Naive thymus-derived CD4-positive, alpha-beta T cell (primary cell): ENCODE measurements around the gene PPP1CA. TPM values are rescaled to one million over a fixed set of nuclear protein-coding genes. Genes with fewer than 3 reads are reported as not detected.
A peak's percentile ranks its signal among the peaks of the same experiment; 100 is the strongest.

Source experiments
- ATAC-seq: fragments of 150-1000 bp; cut with Tn5 transposase; 2 replicates; pipeline ENCODE4 v1.10.0; 2021; ENCODE audit warnings: mild to moderate bottlenecking, moderate library complexity
- CTCF ChIA-PET: fragments of 350-600 bp; sonication (Branson Sonifier 250); formaldehyde crosslinking; loops from one replicate; lab custom pipeline; 2021; ENCODE audit warnings: antibody characterized with exemption; lab: Charles Lee
- POLR2A ChIA-PET: fragments of 350-600 bp; sonication (Branson Sonifier 250); formaldehyde crosslinking; loops from one replicate; lab custom pipeline; 2021; ENCODE audit warnings: antibody characterized with exemption, inconsistent platforms; lab: Charles Lee
- DNase-seq, 9 donors: peaks; one replicate each; pipeline versions ENCODE4 v3.0.0 to v3.0.0-alpha.2; 2020 to 2022; ENCODE audit warnings: mixed read lengths in 1 of 9
- H3K27ac ChIP-seq: one replicate; pipeline ENCODE4 v1.7.0; 2013; ENCODE audit warnings: mild to moderate bottlenecking, low read depth, low read length, moderate library complexity
- H3K27me3 ChIP-seq, 2 donors: one replicate each; pipeline ENCODE4 v1.7.0; 2013; ENCODE audit warnings: low read length in 2 of 2, mild to moderate bottlenecking in 2 of 2, moderate library complexity in 2 of 2; ENCODE audit not compliant: control insufficient read depth in 2 of 2, insufficient read depth in 2 of 2
- H3K36me3 ChIP-seq, 3 experiments: 1 replicate in 2 of 3; 2 replicates in 1 of 3; pipeline ENCODE4 v1.7.0; 2013; ENCODE audit warnings: low read length in 3 of 3, mild to moderate bottlenecking in 3 of 3, moderate library complexity in 1 of 3; ENCODE audit not compliant: insufficient read depth in 3 of 3, control insufficient read depth in 2 of 3
- H3K4me1 ChIP-seq, 2 donors: one replicate each; pipeline ENCODE4 v1.7.0; 2013; ENCODE audit warnings: low read length in 2 of 2, mild to moderate bottlenecking in 2 of 2, moderate library complexity in 1 of 2; ENCODE audit not compliant: control insufficient read depth in 2 of 2, insufficient read depth in 2 of 2
- H3K4me3 ChIP-seq: 2 replicates; pipeline ENCODE4 v1.7.0; 2013; ENCODE audit warnings: mild to moderate bottlenecking, low read length
- H3K9me3 ChIP-seq, 3 experiments: 1 replicate in 2 of 3; 2 replicates in 1 of 3; pipeline ENCODE4 v1.7.0; 2013; ENCODE audit warnings: low read length in 3 of 3; ENCODE audit not compliant: control insufficient read depth in 2 of 3
- H3K27ac Mint-ChIP-seq, 9 donors: one replicate each; pipeline ENCODE4 v1.8.0; 2020 to 2022; ENCODE audit warnings: mixed read lengths in 9 of 9, mild to moderate bottlenecking in 8 of 9, moderate library complexity in 5 of 9, inconsistent platforms in 2 of 9
- H3K27me3 Mint-ChIP-seq, 5 donors: one replicate each; pipeline ENCODE4 v1.8.0; 2021 to 2022; ENCODE audit warnings: mixed read lengths in 5 of 5, mild to moderate bottlenecking in 1 of 5
- H3K36me3 Mint-ChIP-seq, 5 donors: one replicate each; pipeline ENCODE4 v1.8.0; 2020 to 2022; ENCODE audit warnings: mixed read lengths in 5 of 5, mild to moderate bottlenecking in 3 of 5, inconsistent platforms in 1 of 5
- H3K4me1 Mint-ChIP-seq, 7 donors: one replicate each; pipeline ENCODE4 v1.8.0; 2020 to 2022; ENCODE audit warnings: mixed read lengths in 7 of 7, mild to moderate bottlenecking in 3 of 7, inconsistent platforms in 1 of 7
- H3K4me3 Mint-ChIP-seq, 10 donors: one replicate each; pipeline ENCODE4 v1.8.0; 2020 to 2022; ENCODE audit warnings: mild to moderate bottlenecking in 10 of 10, mixed read lengths in 10 of 10, moderate library complexity in 6 of 10, inconsistent platforms in 2 of 10
- H3K9me3 Mint-ChIP-seq, 11 donors: one replicate each; pipeline ENCODE4 v1.8.0; 2020 to 2022; ENCODE audit warnings: mixed read lengths in 11 of 11, mild to moderate bottlenecking in 4 of 11, inconsistent platforms in 1 of 11, moderate library complexity in 1 of 11
- intact Hi-C, 2 donors: fragments of 100-400 bp; cut with micrococcal nuclease; formaldehyde crosslinking; loops; one replicate each; pipeline ENCODE4 v1.15.1; 2023
- polyA plus RNA-seq, 2 donors: library from polyadenylated mRNA; unstranded; fragments of 300-500 nt; fragmentation: Illumina TruSeq; gene quantifications; one replicate each; pipeline ENCODE4 v1.2.3, GENCODE V29; 2021
- total RNA-seq, 6 experiments: library from RNA in 5 of 6; stranded (reverse) in 5 of 6; gene quantifications; 1 replicate in 5 of 6; 2 replicates in 1 of 6; pipeline ENCODE4 v1.2.3 and lab custom pipeline; 2021 to 2026

Gene PPP1CA
- total and polyA plus RNA-seq, 7 experiments from 2014 or later = 83.0 to 363 (median 150) TPM

GRCh38 chr11:67356387-67356863, 45.2 kb downstream of the PPP1CA start:
- no peak for ATAC-seq
- no peaks in the 10 kb centered on the region for H3K9me3 ChIP-seq
- peaks cover 0 to 3% (median 0%) of the 10 kb centered on the region in 3 experiments for H3K36me3 ChIP-seq
- peak in 1 of 9 donors; percentile 17 for DNase-seq
- Mint-ChIP-seq H3K27ac (peak overlapping the region in 8 of 9 donors; percentile 19 to 86 (median 73)), H3K4me3 (peak overlapping the region in 4 of 10 donors; percentile 7 to 72 (median 33)), H3K9me3 (peaks cover 0 to 2% (median 0%) of the 10 kb centered on the region in 11 donors), H3K27me3 (peaks cover 0 to 17% (median 0%) of the 10 kb centered on the region in 5 donors), H3K4me1 (peaks cover 10 to 41% (median 29%) of the 10 kb centered on the region in 7 donors), H3K36me3 (peaks cover 0 to 3% (median 0%) of the 10 kb centered on the region in 5 donors)
- intact Hi-C loops = loop anchor here in 1 of 2 donors (10.0 kb wide), 1 partner anchor 448 kb away; no protein-coding TSS in a partner anchor
- peaks cover 21 to 37% of the 10 kb centered on the region in 2 donors for H3K4me1 ChIP-seq
- ChIA-PET CTCF (interaction anchor here (0.9 to 16.9 kb wide), 5 partner anchors 11 to 258 kb away, joined by 3 to 495 read pairs (median 3); partner anchors contain the start of genes CLCF1 and PITPNM1), POLR2A (interaction anchor here (0.5 to 17.2 kb wide), 6 partner anchors 13 to 149 kb away, joined by 3 to 272 read pairs (median 4); partner anchors contain the start of genes CLCF1 and PITPNM1)
- no peaks in the 10 kb centered on the region for H3K27me3 ChIP-seq
- H3K27ac ChIP-seq = no peak overlapping the region
- H3K4me3 ChIP-seq = no peak overlapping the region

- H3K27ac Mint-ChIP-seq = peak overlapping the region in 3 of 9 donors; percentile 48 to 75 (median 63)
- ChIA-PET POLR2A (interaction anchor here (0.8 to 17.2 kb wide), 7 partner anchors 12 to 149 kb away, joined by 3 to 272 read pairs (median 3); partner anchors contain the start of genes CLCF1, PITPNM1 and RAD9A), CTCF (interaction anchor here (0.7 to 16.9 kb wide), 5 partner anchors 11 to 258 kb away, joined by 3 to 495 read pairs (median 3); partner anchors contain the start of gene CLCF1)
- Histone ChIP-seq H3K27ac (no peak overlapping the region), H3K4me3 (no peak overlapping the region), H3K4me1 (peaks cover 27 to 43% of the 10 kb centered on the region in 2 donors), H3K36me3 (peaks cover 0 to 3% (median 0%) of the 10 kb centered on the region in 3 experiments), H3K9me3 (no peaks in the 10 kb centered on the region), H3K27me3 (no peaks in the 10 kb centered on the region)
- peaks cover 0 to 2% (median 0%) of the 10 kb centered on the region in 11 donors for H3K9me3 Mint-ChIP-seq
- DNase-seq = no peak
- H3K27me3 Mint-ChIP-seq = peaks cover 0 to 15% (median 0%) of the 10 kb centered on the region in 5 donors
- ATAC-seq = no peak
- peaks cover 15 to 46% (median 35%) of the 10 kb centered on the region in 7 donors for H3K4me1 Mint-ChIP-seq
- intact Hi-C loops = loop anchor here in 1 of 2 donors (10.0 kb wide), 1 partner anchor 449 kb away; no protein-coding TSS in a partner anchor
- H3K36me3 Mint-ChIP-seq = no peaks in the 10 kb centered on the region
- peak overlapping the region in 1 of 10 donors; percentile 36 for H3K4me3 Mint-ChIP-seq
These were observed 45.8 kb downstream of the PPP1CA start for GRCh38 chr11:67355794-67356386.

- POLR2A ChIA-PET = interaction anchor here (0.5 to 17.2 kb wide), 7 partner anchors 11 to 83 kb away, joined by 3 to 272 read pairs (median 20); partner anchors contain the start of genes CLCF1, PTPRCAP and RAD9A
- no peak for DNase-seq
- no peaks in the 10 kb centered on the region for H3K27me3 ChIP-seq
These were observed 46.5 kb downstream of the PPP1CA start for GRCh38 chr11:67355023-67355793.

GRCh38 chr11:67354075-67355022, 47.3 kb downstream of the PPP1CA start:
- intact Hi-C loops = loop anchor here (5.0 to 10.0 kb wide), 2 partner anchors 67 to 450 kb away; partner anchors contain the start of gene ANKRD13D (in 1 of the 2)
- H3K27me3 ChIP-seq = no peaks in the 10 kb centered on the region
- peak overlapping the region; percentile 96 for H3K4me3 ChIP-seq
- H3K4me1 ChIP-seq = peaks cover 30 to 45% of the 10 kb centered on the region in 2 donors
- Mint-ChIP-seq H3K9me3 (peaks cover 0 to 2% (median 0%) of the 10 kb centered on the region in 11 donors), H3K4me3 (peak overlapping the region; percentile 85 to 100 (median 97)), H3K36me3 (no peaks in the 10 kb centered on the region), H3K27me3 (peaks cover 0 to 13% (median 0%) of the 10 kb centered on the region in 5 donors), H3K4me1 (peaks cover 23 to 56% (median 41%) of the 10 kb centered on the region in 7 donors), H3K27ac (peak overlapping the region; percentile 96 to 100 (median 99))
- ChIA-PET POLR2A (interaction anchor here (0.6 to 17.2 kb wide), 29 partner anchors 11 to 276 kb away, joined by 3 to 272 read pairs (median 9); partner anchors contain the start of genes AIP, ANKRD13D, CDK2AP2 and CLCF1), CTCF (interaction anchor here (0.9 to 16.9 kb wide), 11 partner anchors 7 to 254 kb away, joined by 3 to 495 read pairs (median 5); partner anchors contain the start of genes CLCF1 and RAD9A)
- DNase-seq = peak in 1 of 9 donors; percentile 18
- no peak for ATAC-seq
- peaks cover 0 to 3% (median 0%) of the 10 kb centered on the region in 3 experiments for H3K36me3 ChIP-seq
- H3K27ac ChIP-seq = peak overlapping the region; percentile 97
- H3K9me3 ChIP-seq = no peaks in the 10 kb centered on the region

More at GRCh38 chr11:67355023-67355793, 46.5 kb downstream of the PPP1CA start:
- Histone ChIP-seq H3K36me3 (peaks cover 0 to 3% (median 0%) of the 10 kb centered on the region in 3 experiments), H3K27ac (peak overlapping the region; percentile 97), H3K4me1 (peaks cover 30 to 45% of the 10 kb centered on the region in 2 donors), H3K9me3 (no peaks in the 10 kb centered on the region), H3K4me3 (no peak overlapping the region)
- no peak overlapping the region for H3K4me3 Mint-ChIP-seq
- peaks cover 0 to 2% (median 0%) of the 10 kb centered on the region in 11 donors for H3K9me3 Mint-ChIP-seq
- ATAC-seq = no peak
- peak overlapping the region in 7 of 9 donors; percentile 8 to 100 (median 81) for H3K27ac Mint-ChIP-seq
- H3K4me1 Mint-ChIP-seq = peaks cover 15 to 47% (median 36%) of the 10 kb centered on the region in 7 donors
- peaks cover 0 to 13% (median 0%) of the 10 kb centered on the region in 5 donors for H3K27me3 Mint-ChIP-seq
- CTCF ChIA-PET = interaction anchor here (0.7 to 16.9 kb wide), 5 partner anchors 10 to 78 kb away, joined by 3 to 495 read pairs (median 3); partner anchors contain the start of gene CLCF1
- intact Hi-C loops = loop anchor here in 1 of 2 donors (10.0 kb wide), 1 partner anchor 450 kb away; no protein-coding TSS in a partner anchor
- H3K36me3 Mint-ChIP-seq = no peaks in the 10 kb centered on the region
